KMS-11 (cell line): ENCODE results near the gene USP36.

Source experiments
- H2AFZ ChIP-seq: fragments of 200-600 bp; sonication (generic); 2 replicates; pipeline ENCODE4 v1.6.1; 2016; ENCODE audit warnings: antibody characterized with exemption, mixed run types, low read depth
- H3K27ac ChIP-seq: fragments of 200-600 bp; sonication (generic); 2 replicates; pipeline ENCODE4 v1.6.1; 2016; ENCODE audit warnings: mild to moderate bottlenecking, mixed run types
- H3K27me3 ChIP-seq: fragments of 200-600 bp; sonication (generic); 2 replicates; pipeline ENCODE4 v1.6.1; 2017; ENCODE audit warnings: mild to moderate bottlenecking, low read depth, mixed run types, moderate library complexity; ENCODE audit not compliant: insufficient read depth
- H3K36me3 ChIP-seq: fragments of 200-600 bp; sonication (generic); 2 replicates; pipeline ENCODE4 v1.6.1; 2017; ENCODE audit warnings: mild to moderate bottlenecking, mixed run types; ENCODE audit not compliant: insufficient read depth
- H3K4me1 ChIP-seq: fragments of 200-600 bp; sonication (generic); 2 replicates; pipeline ENCODE4 v1.6.1; 2016; ENCODE audit warnings: mild to moderate bottlenecking, low read depth, mixed run types; ENCODE audit not compliant: poor library complexity, severe bottlenecking
- H3K4me2 ChIP-seq: fragments of 200-600 bp; sonication (generic); 2 replicates; pipeline ENCODE4 v1.7.0; 2016; ENCODE audit warnings: mild to moderate bottlenecking, mixed run types
- H3K4me3 ChIP-seq: fragments of 200-600 bp; sonication (generic); IDR thresholded peaks from 2 replicates; pipeline ENCODE4 v1.6.1; 2017; ENCODE audit warnings: low read depth, low read length, mixed read lengths; ENCODE audit not compliant: insufficient read depth
- H3K79me2 ChIP-seq: fragments of 200-600 bp; sonication (generic); 2 replicates; pipeline ENCODE4 v1.6.1; 2016; ENCODE audit warnings: low read depth, mixed run types; ENCODE audit not compliant: insufficient read depth
- H3K9ac ChIP-seq: fragments of 200-600 bp; sonication (generic); 2 replicates; pipeline ENCODE4 v1.6.1; 2016; ENCODE audit warnings: mild to moderate bottlenecking, mixed run types
- H4K20me1 ChIP-seq: fragments of 200-600 bp; sonication (generic); 2 replicates; pipeline ENCODE4 v1.6.1; 2016; ENCODE audit warnings: mild to moderate bottlenecking, mixed run types; ENCODE audit not compliant: insufficient read depth
- CTCF ChIP-seq: fragments of 200-600 bp; sonication (generic); conservative IDR thresholded peaks from 2 replicates; pipeline ENCODE4 v1.6.1; 2017; ENCODE audit warnings: low read depth, mild to moderate bottlenecking, antibody characterized with exemption, low read length, moderate library complexity, mixed read lengths

The USP36 gene

GRCh38 chr17:78855561-78856165 lies 15.0 kb upstream of the USP36 start:
- TF ChIP-seq CTCF: no peak
- Histone ChIP-seq H3K79me2 (no peaks in the 10 kb centered on the region), H3K36me3 (no peaks in the 10 kb centered on the region), H3K4me2 (no peak overlapping the region), H3K4me1 (no peaks in the 10 kb centered on the region), H3K9ac (no peak overlapping the region), H3K4me3 (no peak overlapping the region), H3K27ac (no peak overlapping the region), H3K27me3 (no peaks in the 10 kb centered on the region), H4K20me1 (no peaks in the 10 kb centered on the region), H2AFZ (no peak overlapping the region)

- H3K4me1 ChIP-seq: no peaks in the 10 kb centered on the region
- H3K4me3 ChIP-seq: no peak overlapping the region
- H3K36me3 ChIP-seq: no peaks in the 10 kb centered on the region
- no peak overlapping the region for H3K9ac ChIP-seq
- H3K79me2 ChIP-seq: no peaks in the 10 kb centered on the region
- no peak overlapping the region for H3K27ac ChIP-seq
- H4K20me1 ChIP-seq: no peaks in the 10 kb centered on the region
- TF ChIP-seq CTCF: no peak
- H3K27me3 ChIP-seq: no peaks in the 10 kb centered on the region
- no peak overlapping the region for H3K4me2 ChIP-seq
- H2AFZ ChIP-seq: no peak overlapping the region
Measured at GRCh38 chr17:78854508-78854907, 13.9 kb upstream of the USP36 start.

GRCh38 chr17:78853926-78854394 lies 13.3 kb upstream of the USP36 start:
- Histone ChIP-seq H3K27me3 (no peaks in the 10 kb centered on the region), H2AFZ (no peak overlapping the region), H3K4me3 (no peak overlapping the region), H3K4me1 (no peaks in the 10 kb centered on the region), H4K20me1 (no peaks in the 10 kb centered on the region), H3K27ac (no peak overlapping the region), H3K9ac (no peak overlapping the region), H3K79me2 (no peaks in the 10 kb centered on the region), H3K36me3 (no peaks in the 10 kb centered on the region), H3K4me2 (no peak overlapping the region)
- TF ChIP-seq CTCF: no peak

GRCh38 chr17:78852709-78853121 lies 12.1 kb upstream of the USP36 start:
- no peak overlapping the region for H3K27ac ChIP-seq
- no peaks in the 10 kb centered on the region for H3K27me3 ChIP-seq
- no peak overlapping the region for H2AFZ ChIP-seq
- H3K4me2 ChIP-seq: no peak overlapping the region
- no peak for TF ChIP-seq CTCF
- no peak overlapping the region for H3K4me3 ChIP-seq
- no peaks in the 10 kb centered on the region for H4K20me1 ChIP-seq
- no peaks in the 10 kb centered on the region for H3K36me3 ChIP-seq
- no peaks in the 10 kb centered on the region for H3K4me1 ChIP-seq
- H3K79me2 ChIP-seq: no peaks in the 10 kb centered on the region
- H3K9ac ChIP-seq: no peak overlapping the region
